ENCODE data around the gene PDSS2.

- TF ChIP-seq CTCF (IDR thresholded peaks at IDR 0.05; ENCODE audit: insufficient read depth, low read length, poor library complexity, severe bottlenecking) (no peak), EZH2phosphoT487 (conservative IDR thresholded peaks at IDR 0.05; ENCODE audit: low read length) (no peak)
These were observed 59.4 kb downstream of the PDSS2 start for GRCh38 chr6:107399935-107400334.

All from SU-DHL-6 (cell line).